Measurements from ENCODE around the gene LIMA1. TPM values are rescaled to one million over a fixed set of nuclear protein-coding genes. Genes with fewer than 3 reads are reported as not detected.
A peak's percentile ranks its signal among the peaks of the same experiment; 100 is the strongest.

Gene LIMA1
- total and polyA plus RNA-seq, 2 experiments from 2014 or later, result 8.9 to 12.6 TPM

- Histone ChIP-seq H3K4me3 (no peak overlapping the region), H3K27me3 (no peaks in the 10 kb centered on the region), H3K9me3 (ENCODE audit: low read depth) (no peaks in the 10 kb centered on the region), H3K4me1 (ENCODE audit: low read depth) (peaks cover 10% of the 10 kb centered on the region), H3K36me3 (no peaks in the 10 kb centered on the region), H3K27ac (no peak overlapping the region)
- TF ChIP-seq, protein P1, sequence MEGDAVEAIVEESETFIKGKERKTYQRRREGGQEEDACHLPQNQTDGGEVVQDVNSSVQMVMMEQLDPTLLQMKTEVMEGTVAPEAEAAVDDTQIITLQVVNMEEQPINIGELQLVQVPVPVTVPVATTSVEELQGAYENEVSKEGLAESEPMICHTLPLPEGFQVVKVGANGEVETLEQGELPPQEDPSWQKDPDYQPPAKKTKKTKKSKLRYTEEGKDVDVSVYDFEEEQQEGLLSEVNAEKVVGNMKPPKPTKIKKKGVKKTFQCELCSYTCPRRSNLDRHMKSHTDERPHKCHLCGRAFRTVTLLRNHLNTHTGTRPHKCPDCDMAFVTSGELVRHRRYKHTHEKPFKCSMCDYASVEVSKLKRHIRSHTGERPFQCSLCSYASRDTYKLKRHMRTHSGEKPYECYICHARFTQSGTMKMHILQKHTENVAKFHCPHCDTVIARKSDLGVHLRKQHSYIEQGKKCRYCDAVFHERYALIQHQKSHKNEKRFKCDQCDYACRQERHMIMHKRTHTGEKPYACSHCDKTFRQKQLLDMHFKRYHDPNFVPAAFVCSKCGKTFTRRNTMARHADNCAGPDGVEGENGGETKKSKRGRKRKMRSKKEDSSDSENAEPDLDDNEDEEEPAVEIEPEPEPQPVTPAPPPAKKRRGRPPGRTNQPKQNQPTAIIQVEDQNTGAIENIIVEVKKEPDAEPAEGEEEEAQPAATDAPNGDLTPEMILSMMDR (IDR thresholded peaks at IDR 0.05; ENCODE audit: low read depth, low read length), result no peak
- no peak for DNase-seq (ENCODE audit: low read depth in 1 of 2, low spot score in 1 of 2)
These were observed 66.1 kb downstream of the LIMA1 start for GRCh38 chr12:50217202-50217601.

DNA sequence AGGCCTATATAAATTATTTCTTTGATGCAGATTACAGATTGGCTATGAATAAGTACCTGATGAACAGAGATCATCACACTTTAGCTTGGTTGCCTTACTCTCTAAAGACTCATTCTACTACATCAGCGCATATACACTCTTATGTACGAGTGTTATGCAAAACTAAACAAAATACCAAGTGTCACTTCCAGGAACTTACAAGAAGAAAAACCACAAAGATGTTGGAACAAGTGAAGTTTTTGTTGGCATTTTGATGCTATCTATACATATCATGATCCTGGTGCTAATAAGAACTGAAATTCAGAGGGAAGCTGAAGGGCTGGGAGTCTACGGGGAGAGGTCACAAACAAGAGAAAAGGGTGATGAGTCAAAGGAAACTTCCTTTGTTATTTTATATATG lies 68.3 kb downstream of the LIMA1 start:
- H3K27me3 ChIP-seq, result no peaks in the 10 kb centered on the region
- peak in 1 of 2 donors; percentile 72 for DNase-seq (ENCODE audit: low read depth in 1 of 2, low spot score in 1 of 2)
- TF ChIP-seq, protein P1 (IDR thresholded peaks at IDR 0.05; ENCODE audit: low read depth, low read length), result no peak
- no peaks in the 10 kb centered on the region for H3K9me3 ChIP-seq (ENCODE audit: low read depth)
- H3K36me3 ChIP-seq, result no peaks in the 10 kb centered on the region
- H3K27ac ChIP-seq, result no peak overlapping the region
- H3K4me1 ChIP-seq (ENCODE audit: low read depth), result peaks cover 7% of the 10 kb centered on the region
- no peak overlapping the region for H3K4me3 ChIP-seq

GRCh38 chr12:50214018-50214417 lies 69.3 kb downstream of the LIMA1 start:
- H3K4me1 ChIP-seq (ENCODE audit: low read depth), result peaks cover 7% of the 10 kb centered on the region
- TF ChIP-seq, protein P1 (IDR thresholded peaks at IDR 0.05; ENCODE audit: low read depth, low read length), result no peak
- no peaks in the 10 kb centered on the region for H3K9me3 ChIP-seq (ENCODE audit: low read depth)
- no peaks in the 10 kb centered on the region for H3K36me3 ChIP-seq
- DNase-seq (ENCODE audit: low read depth in 1 of 2, low spot score in 1 of 2), result no peak
- H3K27me3 ChIP-seq, result no peaks in the 10 kb centered on the region
- H3K27ac ChIP-seq, result no peak overlapping the region
- H3K4me3 ChIP-seq, result no peak overlapping the region

DNA sequence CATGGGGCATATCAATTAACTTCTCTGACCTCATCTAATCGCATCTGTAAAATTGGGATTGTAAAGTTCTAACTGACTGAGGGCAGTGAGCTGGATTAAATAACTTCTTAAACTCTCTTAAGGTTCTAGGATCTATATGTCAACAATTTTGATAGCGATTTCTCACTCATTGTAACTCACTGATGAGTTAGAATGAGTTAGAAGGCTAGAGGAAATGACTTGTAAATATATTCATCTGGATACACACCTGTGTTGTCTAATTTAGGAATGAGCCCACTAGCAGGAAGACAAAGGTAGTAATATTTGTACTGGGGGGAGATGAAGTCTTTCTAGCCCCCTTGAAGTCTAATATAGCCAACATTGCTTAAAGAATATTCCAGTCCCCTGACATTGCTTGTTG lies 69.9 kb downstream of the LIMA1 start:
- H3K36me3 ChIP-seq, result no peaks in the 10 kb centered on the region
- TF ChIP-seq, protein P1 (IDR thresholded peaks at IDR 0.05; ENCODE audit: low read depth, low read length), result no peak
- no peak overlapping the region for H3K4me3 ChIP-seq
- H3K27ac ChIP-seq, result no peak overlapping the region
- no peaks in the 10 kb centered on the region for H3K9me3 ChIP-seq (ENCODE audit: low read depth)
- DNase-seq (ENCODE audit: low read depth in 1 of 2, low spot score in 1 of 2), result no peak
- H3K4me1 ChIP-seq (ENCODE audit: low read depth), result peaks cover 7% of the 10 kb centered on the region
- no peaks in the 10 kb centered on the region for H3K27me3 ChIP-seq

DNA sequence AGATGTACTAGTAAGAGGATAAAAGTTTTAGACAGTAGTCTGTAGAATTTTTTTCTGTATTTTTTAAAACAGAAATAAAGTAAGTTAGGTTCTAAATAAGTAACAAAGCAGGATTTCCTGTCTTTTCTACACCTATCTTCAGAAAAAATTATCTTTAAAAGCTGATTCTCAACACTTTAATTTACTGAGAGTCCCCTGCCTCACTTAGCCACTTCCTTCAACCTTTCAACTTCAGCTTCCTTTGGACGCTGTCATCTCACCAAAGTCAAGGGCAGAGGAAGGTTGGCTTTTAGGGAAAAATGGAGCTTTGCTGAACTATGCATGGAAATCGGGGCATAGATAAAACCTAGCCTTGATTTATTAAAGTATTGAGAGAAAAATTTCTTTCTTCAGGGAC lies 71.3 kb downstream of the LIMA1 start:
- TF ChIP-seq, protein P1 (IDR thresholded peaks at IDR 0.05; ENCODE audit: low read depth, low read length), result no peak
- no peaks in the 10 kb centered on the region for H3K36me3 ChIP-seq

More for the DNA sequence above, 71.3 kb downstream of the LIMA1 start:
- Histone ChIP-seq H3K4me3 (no peak overlapping the region), H3K9me3 (ENCODE audit: low read depth) (no peaks in the 10 kb centered on the region), H3K4me1 (ENCODE audit: low read depth) (peaks cover 7% of the 10 kb centered on the region), H3K27ac (no peak overlapping the region), H3K27me3 (no peaks in the 10 kb centered on the region)
- DNase-seq (ENCODE audit: low read depth in 1 of 2, low spot score in 1 of 2), result no peak
